ENCODE data around the gene RELCH. TPM values are rescaled to one million over a fixed set of nuclear protein-coding genes. Genes with fewer than 3 reads are reported as not detected.
A peak's percentile ranks its signal among the peaks of the same experiment; 100 is the strongest.

Gene RELCH, protein sequence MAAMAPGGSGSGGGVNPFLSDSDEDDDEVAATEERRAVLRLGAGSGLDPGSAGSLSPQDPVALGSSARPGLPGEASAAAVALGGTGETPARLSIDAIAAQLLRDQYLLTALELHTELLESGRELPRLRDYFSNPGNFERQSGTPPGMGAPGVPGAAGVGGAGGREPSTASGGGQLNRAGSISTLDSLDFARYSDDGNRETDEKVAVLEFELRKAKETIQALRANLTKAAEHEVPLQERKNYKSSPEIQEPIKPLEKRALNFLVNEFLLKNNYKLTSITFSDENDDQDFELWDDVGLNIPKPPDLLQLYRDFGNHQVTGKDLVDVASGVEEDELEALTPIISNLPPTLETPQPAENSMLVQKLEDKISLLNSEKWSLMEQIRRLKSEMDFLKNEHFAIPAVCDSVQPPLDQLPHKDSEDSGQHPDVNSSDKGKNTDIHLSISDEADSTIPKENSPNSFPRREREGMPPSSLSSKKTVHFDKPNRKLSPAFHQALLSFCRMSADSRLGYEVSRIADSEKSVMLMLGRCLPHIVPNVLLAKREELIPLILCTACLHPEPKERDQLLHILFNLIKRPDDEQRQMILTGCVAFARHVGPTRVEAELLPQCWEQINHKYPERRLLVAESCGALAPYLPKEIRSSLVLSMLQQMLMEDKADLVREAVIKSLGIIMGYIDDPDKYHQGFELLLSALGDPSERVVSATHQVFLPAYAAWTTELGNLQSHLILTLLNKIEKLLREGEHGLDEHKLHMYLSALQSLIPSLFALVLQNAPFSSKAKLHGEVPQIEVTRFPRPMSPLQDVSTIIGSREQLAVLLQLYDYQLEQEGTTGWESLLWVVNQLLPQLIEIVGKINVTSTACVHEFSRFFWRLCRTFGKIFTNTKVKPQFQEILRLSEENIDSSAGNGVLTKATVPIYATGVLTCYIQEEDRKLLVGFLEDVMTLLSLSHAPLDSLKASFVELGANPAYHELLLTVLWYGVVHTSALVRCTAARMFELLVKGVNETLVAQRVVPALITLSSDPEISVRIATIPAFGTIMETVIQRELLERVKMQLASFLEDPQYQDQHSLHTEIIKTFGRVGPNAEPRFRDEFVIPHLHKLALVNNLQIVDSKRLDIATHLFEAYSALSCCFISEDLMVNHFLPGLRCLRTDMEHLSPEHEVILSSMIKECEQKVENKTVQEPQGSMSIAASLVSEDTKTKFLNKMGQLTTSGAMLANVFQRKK
- 26.9 TPM for polyA plus RNA-seq
- long read RNA-seq, donor 1: 0 reads
- long read RNA-seq, donor 2, full-length matches to known transcripts: 1 of 1 reads
- long read RNA-seq, donor 2, partial matches to known transcripts: 0 of 1 reads
- long read RNA-seq, donor 2, other reads (novel, unspliced or antisense): 0 of 1 reads
- long read RNA-seq, donor 3: 0 reads
- long read RNA-seq, donor 4: 0 reads
- long read RNA-seq, donor 5: 0 reads
- long read RNA-seq, donor 6, full-length matches to known transcripts: 1 of 1 reads
- long read RNA-seq, donor 6, partial matches to known transcripts: 0 of 1 reads
- long read RNA-seq, donor 6, other reads (novel, unspliced or antisense): 0 of 1 reads
- long read RNA-seq, donor 7: 0 reads
- long read RNA-seq, donor 8, partial matches to known transcripts: 5 of 5 reads
- long read RNA-seq, donor 8, other reads (novel, unspliced or antisense): 0 of 5 reads
- long read RNA-seq, donor 9, partial matches to known transcripts: 0 of 1 reads
- long read RNA-seq, donor 9, other reads (novel, unspliced or antisense): 0 of 1 reads
- long read RNA-seq, donor 10, partial matches to known transcripts: 18 of 18 reads
- long read RNA-seq, donor 10, other reads (novel, unspliced or antisense): 0 of 18 reads
- long read RNA-seq, donor 11, full-length matches to known transcripts: 1 of 1 reads
- long read RNA-seq, donor 11, partial matches to known transcripts: 0 of 1 reads
- long read RNA-seq, donor 11, other reads (novel, unspliced or antisense): 0 of 1 reads

DNA sequence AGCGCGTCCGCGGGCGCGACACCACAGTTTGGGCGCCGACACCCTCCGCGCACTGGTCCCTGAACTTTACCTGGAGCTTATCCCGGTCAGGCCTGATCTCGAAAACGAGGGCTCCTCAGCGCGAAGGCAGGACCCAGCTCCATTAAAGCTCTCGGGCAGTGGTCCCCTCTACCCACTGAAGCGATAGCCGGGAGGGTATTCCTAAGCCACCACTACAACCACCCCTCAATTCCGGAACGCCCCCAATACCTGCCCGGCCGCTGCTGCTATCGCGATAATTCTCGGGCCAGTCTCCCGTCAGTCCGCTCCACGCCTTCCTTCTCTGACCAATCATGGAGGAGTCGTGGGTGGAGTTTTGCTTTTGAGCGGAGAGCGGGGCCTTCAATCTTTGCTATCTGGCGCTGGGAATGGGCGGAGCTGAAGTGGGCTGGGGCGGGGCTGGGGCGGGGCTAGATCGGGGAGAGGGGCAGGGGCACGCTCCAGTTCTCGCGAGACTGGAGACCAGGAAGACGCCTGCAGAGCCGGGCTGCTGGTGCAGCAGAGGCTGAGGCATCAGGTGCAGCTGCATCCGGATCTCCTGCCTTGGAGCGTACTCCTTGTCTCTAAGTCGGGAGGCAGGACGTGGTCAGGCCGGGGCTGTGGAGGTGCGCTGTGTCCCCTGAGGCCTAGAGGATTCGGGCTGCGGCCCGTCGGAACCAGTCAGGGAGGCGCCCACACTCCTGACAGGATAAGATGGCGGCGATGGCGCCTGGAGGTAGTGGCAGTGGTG lies at the start of gene RELCH, which contains the start of gene PIGN:
Gene RELCH (plus strand): TSS at position 482 of the 769 bp plus-strand sequence. CDS start 251 bp downstream, at position 733.
Gene PIGN (minus strand): TSS at position 283 of the 769 bp plus-strand sequence. CDS start 25,703 bp downstream, outside the sequence.
- H3K9me3 ChIP-seq (ENCODE audit: control insufficient read depth, low read depth, low read length): no peaks in the 10 kb centered on the region
- H3K4me1 ChIP-seq (ENCODE audit: control insufficient read depth, insufficient read depth, low read length): peaks cover 3% of the 10 kb centered on the region
- H3K36me3 ChIP-seq (ENCODE audit: control insufficient read depth, insufficient read depth, low read length): no peaks in the 10 kb centered on the region
- peak within 1 kb of the TSS; percentile 83 for H3K27ac ChIP-seq (ENCODE audit: low read length)
- WGBS (ENCODE audit: insufficient coverage, low lambda C conversion rate): no CpG with 5 or more reads among the region's 55 CpGs
- peak within 1 kb of the TSS; percentile 99 for H3K4me3 ChIP-seq (ENCODE audit: low read length)
- DNase-seq: peak; percentile 98 to 99
- H3K27me3 ChIP-seq (ENCODE audit: control insufficient read depth, insufficient read depth, low read length): no peaks in the 10 kb centered on the region

DNA sequence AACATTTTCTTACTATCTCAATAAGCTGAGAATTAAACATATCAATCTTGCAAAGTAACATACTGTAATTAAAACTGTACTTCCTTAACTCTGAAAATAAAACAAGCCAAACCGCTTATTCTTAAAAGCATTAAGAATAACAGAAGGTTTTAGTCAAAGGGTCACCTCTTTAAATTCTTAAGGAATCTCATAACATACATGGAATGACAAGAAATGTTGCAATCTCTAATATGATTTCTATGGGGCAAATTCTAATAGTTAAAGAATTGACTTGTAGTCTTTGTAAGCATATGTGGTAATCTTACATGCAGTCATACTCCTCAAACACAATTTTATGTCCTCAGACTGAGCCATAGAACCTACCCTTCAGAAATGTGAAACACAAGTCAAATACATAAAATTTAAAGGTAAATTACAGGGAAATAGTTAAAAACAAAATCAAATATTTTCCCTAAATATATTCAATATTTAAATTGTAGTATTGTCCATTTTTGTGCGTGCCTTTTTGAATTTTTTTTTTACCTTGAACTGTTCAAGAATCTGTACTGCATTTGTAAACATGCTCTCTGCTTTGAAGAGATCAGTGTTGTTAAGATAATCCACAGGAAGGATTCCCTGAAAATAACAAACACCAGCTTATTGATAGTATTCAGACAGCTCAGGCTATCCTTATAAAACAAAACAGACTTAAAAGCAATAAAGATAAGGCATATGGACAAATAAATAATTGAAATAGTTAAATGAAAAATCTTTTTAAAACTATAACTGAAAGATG lies 48.4 kb upstream of the RELCH start:
- no peak overlapping the region for H3K27ac ChIP-seq (ENCODE audit: low read length)
- no peaks in the 10 kb centered on the region for H3K9me3 ChIP-seq (ENCODE audit: control insufficient read depth, low read depth, low read length)
- no peak overlapping the region for H3K4me3 ChIP-seq (ENCODE audit: low read length)
- no peaks in the 10 kb centered on the region for H3K27me3 ChIP-seq (ENCODE audit: control insufficient read depth, insufficient read depth, low read length)
- peaks cover 12% of the 10 kb centered on the region for H3K36me3 ChIP-seq (ENCODE audit: control insufficient read depth, insufficient read depth, low read length)
- 63% methylated on average over 2 of the region's 2 CpGs for WGBS (ENCODE audit: insufficient coverage, low lambda C conversion rate)
- DNase-seq: no peak
- no peaks in the 10 kb centered on the region for H3K4me1 ChIP-seq (ENCODE audit: control insufficient read depth, insufficient read depth, low read length)

DNA sequence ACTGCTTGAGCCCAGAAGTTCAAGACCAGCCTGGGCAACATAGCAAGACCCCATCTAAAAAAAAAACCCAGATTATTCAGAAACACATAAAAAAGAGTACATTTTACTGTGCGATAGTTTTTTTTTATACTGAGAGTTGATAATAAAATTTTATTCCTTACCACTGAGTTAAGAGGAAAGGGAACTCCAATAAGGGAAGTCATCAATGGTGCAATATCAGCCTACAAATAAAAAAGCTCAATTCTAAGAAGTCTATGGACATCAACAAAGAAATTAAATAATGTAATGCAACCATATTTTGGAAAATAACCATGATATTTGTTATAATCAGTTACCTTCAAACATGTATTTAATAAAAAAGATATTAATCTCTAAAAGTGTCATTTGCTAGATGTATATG lies 46.8 kb upstream of the RELCH start:
- DNase-seq: no peak
- Histone ChIP-seq H3K4me3 (ENCODE audit: low read length) (no peak overlapping the region), H3K36me3 (ENCODE audit: control insufficient read depth, insufficient read depth, low read length) (peaks cover 16% of the 10 kb centered on the region), H3K27me3 (ENCODE audit: control insufficient read depth, insufficient read depth, low read length) (no peaks in the 10 kb centered on the region), H3K4me1 (ENCODE audit: control insufficient read depth, insufficient read depth, low read length) (no peaks in the 10 kb centered on the region), H3K9me3 (ENCODE audit: control insufficient read depth, low read depth, low read length) (no peaks in the 10 kb centered on the region), H3K27ac (ENCODE audit: low read length) (no peak overlapping the region)
- WGBS (ENCODE audit: insufficient coverage, low lambda C conversion rate): 100% methylated on average over 1 of the region's 1 CpG

DNA sequence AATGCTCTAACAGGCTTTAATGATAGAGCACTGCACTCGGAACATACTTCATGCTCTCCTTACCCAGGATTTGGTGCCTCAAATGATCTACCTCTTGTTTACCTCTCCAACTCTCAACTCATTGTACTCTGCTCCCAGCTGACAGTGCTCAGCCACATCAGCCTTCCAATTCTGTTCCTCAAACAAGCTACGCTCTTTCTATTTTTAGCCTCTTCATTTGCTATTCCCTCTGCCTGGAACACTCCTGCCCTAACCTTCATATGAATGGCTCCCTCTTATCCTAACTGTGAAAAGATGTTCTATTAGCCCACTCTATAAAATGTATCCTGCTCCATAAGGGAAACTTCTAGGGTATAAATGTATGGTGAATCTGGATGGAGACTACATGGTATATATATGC lies 42.7 kb upstream of the RELCH start:
- H3K9me3 ChIP-seq (ENCODE audit: control insufficient read depth, low read depth, low read length): no peaks in the 10 kb centered on the region
- peaks cover 8% of the 10 kb centered on the region for H3K36me3 ChIP-seq (ENCODE audit: control insufficient read depth, insufficient read depth, low read length)
- H3K4me1 ChIP-seq (ENCODE audit: control insufficient read depth, insufficient read depth, low read length): no peaks in the 10 kb centered on the region
- H3K27me3 ChIP-seq (ENCODE audit: control insufficient read depth, insufficient read depth, low read length): no peaks in the 10 kb centered on the region
- H3K27ac ChIP-seq (ENCODE audit: low read length): no peak overlapping the region
- 100% methylated on average over 1 of the region's 2 CpGs for WGBS (ENCODE audit: insufficient coverage, low lambda C conversion rate)
- DNase-seq: no peak
- H3K4me3 ChIP-seq (ENCODE audit: low read length): no peak overlapping the region

DNA sequence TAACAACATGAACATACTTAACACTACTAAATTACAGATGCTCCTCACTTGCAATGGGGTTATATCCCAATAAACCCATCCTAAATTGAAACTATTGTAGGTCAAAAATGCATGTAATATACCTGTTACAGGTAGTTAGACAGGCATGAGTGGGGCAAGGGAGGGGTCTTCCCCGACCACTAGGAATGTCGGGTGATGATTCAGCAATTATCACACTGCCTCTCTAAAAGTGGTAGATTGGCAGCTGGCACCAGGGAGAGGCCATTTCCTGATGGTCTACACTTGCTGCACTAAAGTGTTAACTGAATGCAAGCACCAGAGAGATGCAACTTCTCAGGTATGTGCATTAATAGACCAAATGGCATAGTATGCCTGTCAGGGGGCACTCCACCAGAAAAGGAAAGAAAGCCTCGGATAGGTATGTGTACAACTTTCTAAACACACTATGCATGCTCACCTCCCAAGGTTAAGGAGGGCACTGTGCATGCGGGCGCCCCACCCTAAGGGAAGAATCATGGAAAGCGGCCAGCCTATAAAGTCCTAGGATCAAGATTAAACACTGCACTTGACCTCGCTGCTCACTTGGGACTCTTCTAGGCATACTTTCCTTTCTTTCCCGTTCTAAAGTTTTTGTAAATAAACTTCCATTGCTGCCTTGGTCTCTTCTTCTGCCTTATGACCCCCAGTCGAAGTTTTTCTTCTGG lies 35.8 kb upstream of the RELCH start:
- peaks cover 7% of the 10 kb centered on the region for H3K4me1 ChIP-seq (ENCODE audit: control insufficient read depth, insufficient read depth, low read length)
- H3K9me3 ChIP-seq (ENCODE audit: control insufficient read depth, low read depth, low read length): no peaks in the 10 kb centered on the region
- peak in 1 of 2 donors; percentile 14 for DNase-seq
- WGBS (ENCODE audit: insufficient coverage, low lambda C conversion rate): 60% methylated on average over 1 of the region's 9 CpGs
- peaks cover 3% of the 10 kb centered on the region for H3K36me3 ChIP-seq (ENCODE audit: control insufficient read depth, insufficient read depth, low read length)
- no peak overlapping the region for H3K27ac ChIP-seq (ENCODE audit: low read length)
- H3K27me3 ChIP-seq (ENCODE audit: control insufficient read depth, insufficient read depth, low read length): no peaks in the 10 kb centered on the region
- no peak overlapping the region for H3K4me3 ChIP-seq (ENCODE audit: low read length)

DNA sequence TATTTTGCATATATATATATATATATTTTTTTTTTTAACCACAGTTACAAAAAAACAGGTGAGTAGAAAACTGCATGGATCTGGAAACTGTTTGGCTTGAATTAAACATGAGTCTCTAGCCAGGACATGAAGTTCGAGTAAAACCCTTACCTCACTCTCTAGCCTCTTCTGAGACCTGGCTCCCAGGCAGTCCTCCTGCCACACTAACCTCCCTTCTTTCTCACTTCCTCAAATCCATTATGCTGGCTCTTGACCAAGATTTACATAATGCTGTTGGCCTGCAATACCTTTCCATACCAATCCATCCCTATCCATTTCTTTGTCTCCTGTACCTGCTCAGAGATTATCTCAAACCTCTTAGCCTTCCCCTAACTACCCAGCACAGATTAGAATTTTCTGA lies 34.2 kb upstream of the RELCH start:
- peak in 1 of 2 donors; percentile 9 for DNase-seq
- no CpG with 5 or more reads among the region's 1 CpG for WGBS (ENCODE audit: insufficient coverage, low lambda C conversion rate)
- H3K36me3 ChIP-seq (ENCODE audit: control insufficient read depth, insufficient read depth, low read length): peaks cover 2% of the 10 kb centered on the region
- H3K9me3 ChIP-seq (ENCODE audit: control insufficient read depth, low read depth, low read length): no peaks in the 10 kb centered on the region
- peaks cover 7% of the 10 kb centered on the region for H3K4me1 ChIP-seq (ENCODE audit: control insufficient read depth, insufficient read depth, low read length)
- H3K4me3 ChIP-seq (ENCODE audit: low read length): no peak overlapping the region
- no peaks in the 10 kb centered on the region for H3K27me3 ChIP-seq (ENCODE audit: control insufficient read depth, insufficient read depth, low read length)
- no peak overlapping the region for H3K27ac ChIP-seq (ENCODE audit: low read length)

DNA sequence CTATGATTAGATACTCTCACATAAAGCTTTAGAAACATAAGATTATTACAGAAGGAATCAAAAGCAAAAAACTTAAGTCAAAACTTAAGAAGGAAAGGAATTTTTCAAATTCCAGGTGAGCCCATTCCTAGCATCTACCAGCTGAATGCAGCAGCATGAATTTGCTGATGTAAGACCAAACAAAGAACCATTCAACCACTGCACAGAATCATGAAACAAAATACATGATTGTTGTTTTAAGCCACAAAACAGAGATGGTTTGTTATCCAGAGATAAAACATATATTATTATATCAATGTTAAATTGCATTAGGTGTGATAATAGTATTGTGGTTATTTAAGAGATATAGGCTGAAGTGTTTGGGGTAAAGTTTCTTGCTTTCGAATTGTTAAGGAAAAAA lies 29.2 kb upstream of the RELCH start:
- Histone ChIP-seq H3K9me3 (ENCODE audit: control insufficient read depth, low read depth, low read length) (no peaks in the 10 kb centered on the region), H3K27me3 (ENCODE audit: control insufficient read depth, insufficient read depth, low read length) (no peaks in the 10 kb centered on the region), H3K36me3 (ENCODE audit: control insufficient read depth, insufficient read depth, low read length) (peaks cover 6% of the 10 kb centered on the region), H3K4me1 (ENCODE audit: control insufficient read depth, insufficient read depth, low read length) (peaks cover 3% of the 10 kb centered on the region), H3K4me3 (ENCODE audit: low read length) (no peak overlapping the region), H3K27ac (ENCODE audit: low read length) (no peak overlapping the region)
- no peak for DNase-seq
- WGBS (ENCODE audit: insufficient coverage, low lambda C conversion rate): 80% methylated on average over 1 of the region's 1 CpG

DNA sequence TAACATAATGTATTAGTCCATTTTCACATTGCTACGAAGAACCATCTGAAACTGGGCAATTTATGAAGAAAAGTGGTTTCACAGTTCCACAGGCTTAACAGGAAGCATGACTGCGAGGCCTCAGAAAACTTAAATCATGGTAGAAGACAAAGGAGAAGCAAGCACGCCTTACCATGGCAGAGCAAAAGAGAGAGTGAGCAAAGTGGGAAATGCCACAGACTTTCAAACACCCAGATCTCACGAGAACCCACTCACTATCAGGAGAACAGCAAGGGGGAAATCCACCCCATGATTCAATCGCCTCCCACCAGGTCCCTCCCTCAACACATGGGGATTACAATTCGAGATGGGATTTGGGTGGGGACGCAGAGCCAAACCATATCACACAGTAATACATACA lies 22.7 kb upstream of the RELCH start:
- DNase-seq: no peak
- H3K27ac ChIP-seq (ENCODE audit: low read length): no peak overlapping the region

More for the DNA sequence above, 22.7 kb upstream of the RELCH start:
- no peaks in the 10 kb centered on the region for H3K27me3 ChIP-seq (ENCODE audit: control insufficient read depth, insufficient read depth, low read length)
- no peaks in the 10 kb centered on the region for H3K9me3 ChIP-seq (ENCODE audit: control insufficient read depth, low read depth, low read length)
- peaks cover 4% of the 10 kb centered on the region for H3K36me3 ChIP-seq (ENCODE audit: control insufficient read depth, insufficient read depth, low read length)
- 100% methylated on average over 2 of the region's 7 CpGs for WGBS (ENCODE audit: insufficient coverage, low lambda C conversion rate)
- no peak overlapping the region for H3K4me3 ChIP-seq (ENCODE audit: low read length)
- no peaks in the 10 kb centered on the region for H3K4me1 ChIP-seq (ENCODE audit: control insufficient read depth, insufficient read depth, low read length)
